WTC11 (cell line): Measurements from ENCODE around the gene CYP11A1. TPM values are rescaled to one million over a fixed set of nuclear protein-coding genes. Genes with fewer than 3 reads are reported as not detected.
A peak's percentile ranks its signal among the peaks of the same experiment; 100 is the strongest.

ENCODE experiments used
- CBFB ChIP-seq: sonication (generic); formaldehyde crosslinking; IDR thresholded peaks from 2 replicates; pipeline ENCODE4 v1.8.1; 2022; ENCODE audit warnings: mild to moderate bottlenecking, low read depth, missing genetic modification reagents
- CREM ChIP-seq: sonication (generic); formaldehyde crosslinking; IDR thresholded peaks from 2 replicates; pipeline ENCODE4 v1.8.1; 2022; ENCODE audit warnings: mild to moderate bottlenecking, missing genetic modification reagents, moderate library complexity
- ESRRA ChIP-seq: sonication (generic); formaldehyde crosslinking; IDR thresholded peaks from 2 replicates; pipeline ENCODE4 v1.8.1; 2022; ENCODE audit warnings: mild to moderate bottlenecking, missing genetic modification reagents, borderline replicate concordance
- FOXK1 ChIP-seq: sonication (generic); formaldehyde crosslinking; IDR thresholded peaks from 2 replicates; pipeline ENCODE4 v1.8.0; 2022; ENCODE audit warnings: mild to moderate bottlenecking, moderate library complexity, missing genetic modification reagents
- FOXP1 ChIP-seq: sonication (generic); formaldehyde crosslinking; IDR thresholded peaks from 2 replicates; pipeline ENCODE4 v1.8.0; 2022; ENCODE audit warnings: missing genetic modification reagents, mild to moderate bottlenecking, moderate library complexity, borderline replicate concordance
- KAT7 ChIP-seq: sonication (generic); formaldehyde crosslinking; IDR thresholded peaks from 2 replicates; pipeline ENCODE4 v1.8.1; 2023; ENCODE audit warnings: missing genetic modification reagents, mild to moderate bottlenecking, borderline replicate concordance
- NR2C2 ChIP-seq: sonication (generic); formaldehyde crosslinking; IDR thresholded peaks from 2 replicates; pipeline ENCODE4 v1.8.0; 2022; ENCODE audit warnings: mild to moderate bottlenecking, missing genetic modification reagents
- PRRX2 ChIP-seq: fragments of 250-450 bp; sonication (Bioruptor Pico); IDR thresholded peaks from 2 replicates; pipeline ENCODE4 v1.8.0; 2021; ENCODE audit warnings: mild to moderate bottlenecking
- SP1 ChIP-seq: sonication (generic); formaldehyde crosslinking; conservative IDR thresholded peaks from 2 replicates; pipeline ENCODE4 v1.8.1; 2022; ENCODE audit warnings: missing genetic modification reagents
- TCF7 ChIP-seq: sonication (generic); formaldehyde crosslinking; IDR thresholded peaks from 2 replicates; pipeline ENCODE4 v1.8.0; 2022; ENCODE audit warnings: mild to moderate bottlenecking, low read depth, missing genetic modification reagents, moderate library complexity
- TEAD1 ChIP-seq: sonication (generic); formaldehyde crosslinking; IDR thresholded peaks from 2 replicates; pipeline ENCODE4 v1.8.0; 2022; ENCODE audit warnings: mild to moderate bottlenecking, missing genetic modification reagents
- ZNF263 ChIP-seq: sonication (generic); formaldehyde crosslinking; IDR thresholded peaks from 2 replicates; pipeline ENCODE4 v1.8.1; 2022; ENCODE audit warnings: low read depth, mild to moderate bottlenecking, moderate library complexity, missing genetic modification reagents
- ZNF396 ChIP-seq: fragments of 250-450 bp; sonication (Bioruptor Pico); IDR thresholded peaks from 2 replicates; pipeline ENCODE4 v1.8.0; 2021; ENCODE audit warnings: mild to moderate bottlenecking, moderate library complexity, borderline replicate concordance
- total RNA-seq: library from RNA; stranded (reverse); gene quantifications from 3 replicates; pipeline ENCODE4 v1.2.3, GENCODE V29; 2021
- TF ChIP-seq, protein P1 (sequence below): sonication (generic); formaldehyde crosslinking; IDR thresholded peaks from 2 replicates; pipeline ENCODE4 v1.8.1; 2022; ENCODE audit warnings: missing genetic modification reagents, borderline replicate concordance
- TF ChIP-seq, protein P2 (sequence below): sonication (generic); formaldehyde crosslinking; conservative IDR thresholded peaks from 2 replicates; pipeline ENCODE4 v1.8.1; 2023; ENCODE audit warnings: mild to moderate bottlenecking, low read depth, missing genetic modification reagents, moderate library complexity
- TF ChIP-seq, protein P3 (sequence below): sonication (generic); formaldehyde crosslinking; IDR thresholded peaks from 2 replicates; pipeline ENCODE4 v1.8.1; 2022; ENCODE audit warnings: low read depth, missing genetic modification reagents, borderline replicate concordance
- TF ChIP-seq, protein P4 (sequence below): sonication (generic); formaldehyde crosslinking; IDR thresholded peaks from 2 replicates; pipeline ENCODE4 v1.8.0; 2022; ENCODE audit warnings: missing genetic modification reagents
- TF ChIP-seq, protein P5 (sequence below): sonication (generic); formaldehyde crosslinking; IDR thresholded peaks from 2 replicates; pipeline ENCODE4 v1.8.1; 2023; ENCODE audit warnings: mild to moderate bottlenecking, missing genetic modification reagents
- TF ChIP-seq, protein P6 (sequence below): sonication (generic); formaldehyde crosslinking; IDR thresholded peaks from 2 replicates; pipeline ENCODE4 v1.8.0; 2023; ENCODE audit warnings: missing genetic modification reagents, mild to moderate bottlenecking, borderline replicate concordance
- TF ChIP-seq, protein P7 (sequence below): fragments of 250-450 bp; sonication (Bioruptor Pico); IDR thresholded peaks from 2 replicates; pipeline ENCODE4 v1.8.0; 2021; ENCODE audit warnings: mild to moderate bottlenecking

CYP11A1 gene
- total RNA-seq, 1 experiment from 2014 or later, result 3.4 TPM

DNA sequence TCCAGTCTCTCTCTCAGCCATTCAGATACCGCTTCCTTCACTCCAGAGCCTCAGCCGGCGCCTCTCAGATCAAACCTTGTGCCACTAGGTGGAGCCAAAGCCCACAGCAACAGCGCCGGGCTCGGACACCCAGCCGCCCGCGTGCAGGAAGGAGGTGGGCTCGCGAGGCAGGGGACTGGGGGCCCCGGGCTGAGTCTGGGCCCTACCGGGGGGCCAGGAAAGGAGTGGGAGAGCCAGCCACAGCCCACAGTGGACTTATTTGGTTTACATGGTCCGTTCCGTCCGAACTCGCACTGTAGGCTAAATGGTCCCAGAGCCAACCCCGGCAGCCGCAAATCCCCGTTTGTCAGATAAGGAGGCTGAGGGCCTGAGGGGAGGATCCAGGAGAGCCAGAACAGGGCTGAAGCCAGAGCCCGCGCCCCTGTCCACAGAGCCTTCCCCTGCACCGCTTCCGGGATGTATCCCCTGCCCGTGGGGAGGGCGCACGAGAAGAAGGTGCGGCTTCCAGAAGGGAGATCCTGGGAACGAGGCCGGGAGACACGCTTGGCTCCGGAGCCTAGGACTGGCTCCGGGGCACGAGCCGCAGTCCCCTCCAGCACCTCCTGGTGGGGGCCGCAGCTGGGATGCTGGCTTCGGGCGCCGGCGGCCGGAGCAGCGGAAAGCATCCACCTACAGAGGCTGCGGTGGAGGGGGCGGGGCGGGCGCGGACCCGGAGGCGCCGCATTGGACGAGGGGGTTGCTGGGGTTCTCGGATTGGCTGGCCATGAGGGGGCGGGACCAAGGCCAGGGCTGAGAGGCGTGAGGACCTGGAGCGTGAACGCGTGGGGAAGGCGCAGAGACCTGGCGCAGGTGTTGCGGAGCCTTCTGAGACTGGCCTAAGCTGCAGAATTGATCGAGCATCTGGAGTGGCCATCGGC is 6.5 kb upstream of the CYP11A1 start (continued):
- TF ChIP-seq, protein P1, sequence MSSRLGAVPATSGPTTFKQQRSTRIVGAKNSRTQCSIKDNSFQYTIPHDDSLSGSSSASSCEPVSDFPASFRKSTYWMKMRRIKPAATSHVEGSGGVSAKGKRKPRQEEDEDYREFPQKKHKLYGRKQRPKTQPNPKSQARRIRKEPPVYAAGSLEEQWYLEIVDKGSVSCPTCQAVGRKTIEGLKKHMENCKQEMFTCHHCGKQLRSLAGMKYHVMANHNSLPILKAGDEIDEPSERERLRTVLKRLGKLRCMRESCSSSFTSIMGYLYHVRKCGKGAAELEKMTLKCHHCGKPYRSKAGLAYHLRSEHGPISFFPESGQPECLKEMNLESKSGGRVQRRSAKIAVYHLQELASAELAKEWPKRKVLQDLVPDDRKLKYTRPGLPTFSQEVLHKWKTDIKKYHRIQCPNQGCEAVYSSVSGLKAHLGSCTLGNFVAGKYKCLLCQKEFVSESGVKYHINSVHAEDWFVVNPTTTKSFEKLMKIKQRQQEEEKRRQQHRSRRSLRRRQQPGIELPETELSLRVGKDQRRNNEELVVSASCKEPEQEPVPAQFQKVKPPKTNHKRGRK (CRISPR knock-in tag), result no peak
- TF ChIP-seq CBFB (CRISPR knock-in tag) (no peak), FOXP1 (CRISPR knock-in tag) (peak; percentile 44; the same call in 1 of the 2 replicates), TEAD1 (CRISPR knock-in tag) (peak; percentile 29; the same call in 1 of the 2 replicates), TCF7 (CRISPR knock-in tag) (no peak), CREM (CRISPR knock-in tag) (0 out of 2 replicates have a peak, but pooled peaks have one; percentile 9), KAT7 (CRISPR knock-in tag) (no peak), ZNF396 (CRISPR knock-in tag) (no peak), FOXK1 (CRISPR knock-in tag) (peak; percentile 48), NR2C2 (no peak), ESRRA (CRISPR knock-in tag) (no peak), SP1 (peak; percentile 82; the same call in 1 of the 2 replicates), PRRX2 (CRISPR knock-in tag) (no peak), ZNF263 (no peak)
- TF ChIP-seq, protein P2, sequence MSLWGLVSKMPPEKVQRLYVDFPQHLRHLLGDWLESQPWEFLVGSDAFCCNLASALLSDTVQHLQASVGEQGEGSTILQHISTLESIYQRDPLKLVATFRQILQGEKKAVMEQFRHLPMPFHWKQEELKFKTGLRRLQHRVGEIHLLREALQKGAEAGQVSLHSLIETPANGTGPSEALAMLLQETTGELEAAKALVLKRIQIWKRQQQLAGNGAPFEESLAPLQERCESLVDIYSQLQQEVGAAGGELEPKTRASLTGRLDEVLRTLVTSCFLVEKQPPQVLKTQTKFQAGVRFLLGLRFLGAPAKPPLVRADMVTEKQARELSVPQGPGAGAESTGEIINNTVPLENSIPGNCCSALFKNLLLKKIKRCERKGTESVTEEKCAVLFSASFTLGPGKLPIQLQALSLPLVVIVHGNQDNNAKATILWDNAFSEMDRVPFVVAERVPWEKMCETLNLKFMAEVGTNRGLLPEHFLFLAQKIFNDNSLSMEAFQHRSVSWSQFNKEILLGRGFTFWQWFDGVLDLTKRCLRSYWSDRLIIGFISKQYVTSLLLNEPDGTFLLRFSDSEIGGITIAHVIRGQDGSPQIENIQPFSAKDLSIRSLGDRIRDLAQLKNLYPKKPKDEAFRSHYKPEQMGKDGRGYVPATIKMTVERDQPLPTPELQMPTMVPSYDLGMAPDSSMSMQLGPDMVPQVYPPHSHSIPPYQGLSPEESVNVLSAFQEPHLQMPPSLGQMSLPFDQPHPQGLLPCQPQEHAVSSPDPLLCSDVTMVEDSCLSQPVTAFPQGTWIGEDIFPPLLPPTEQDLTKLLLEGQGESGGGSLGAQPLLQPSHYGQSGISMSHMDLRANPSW (CRISPR knock-in tag), result no peak
- TF ChIP-seq, protein P3, sequence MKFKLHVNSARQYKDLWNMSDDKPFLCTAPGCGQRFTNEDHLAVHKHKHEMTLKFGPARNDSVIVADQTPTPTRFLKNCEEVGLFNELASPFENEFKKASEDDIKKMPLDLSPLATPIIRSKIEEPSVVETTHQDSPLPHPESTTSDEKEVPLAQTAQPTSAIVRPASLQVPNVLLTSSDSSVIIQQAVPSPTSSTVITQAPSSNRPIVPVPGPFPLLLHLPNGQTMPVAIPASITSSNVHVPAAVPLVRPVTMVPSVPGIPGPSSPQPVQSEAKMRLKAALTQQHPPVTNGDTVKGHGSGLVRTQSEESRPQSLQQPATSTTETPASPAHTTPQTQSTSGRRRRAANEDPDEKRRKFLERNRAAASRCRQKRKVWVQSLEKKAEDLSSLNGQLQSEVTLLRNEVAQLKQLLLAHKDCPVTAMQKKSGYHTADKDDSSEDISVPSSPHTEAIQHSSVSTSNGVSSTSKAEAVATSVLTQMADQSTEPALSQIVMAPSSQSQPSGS (CRISPR knock-in tag), result no peak
- TF ChIP-seq, protein P4, sequence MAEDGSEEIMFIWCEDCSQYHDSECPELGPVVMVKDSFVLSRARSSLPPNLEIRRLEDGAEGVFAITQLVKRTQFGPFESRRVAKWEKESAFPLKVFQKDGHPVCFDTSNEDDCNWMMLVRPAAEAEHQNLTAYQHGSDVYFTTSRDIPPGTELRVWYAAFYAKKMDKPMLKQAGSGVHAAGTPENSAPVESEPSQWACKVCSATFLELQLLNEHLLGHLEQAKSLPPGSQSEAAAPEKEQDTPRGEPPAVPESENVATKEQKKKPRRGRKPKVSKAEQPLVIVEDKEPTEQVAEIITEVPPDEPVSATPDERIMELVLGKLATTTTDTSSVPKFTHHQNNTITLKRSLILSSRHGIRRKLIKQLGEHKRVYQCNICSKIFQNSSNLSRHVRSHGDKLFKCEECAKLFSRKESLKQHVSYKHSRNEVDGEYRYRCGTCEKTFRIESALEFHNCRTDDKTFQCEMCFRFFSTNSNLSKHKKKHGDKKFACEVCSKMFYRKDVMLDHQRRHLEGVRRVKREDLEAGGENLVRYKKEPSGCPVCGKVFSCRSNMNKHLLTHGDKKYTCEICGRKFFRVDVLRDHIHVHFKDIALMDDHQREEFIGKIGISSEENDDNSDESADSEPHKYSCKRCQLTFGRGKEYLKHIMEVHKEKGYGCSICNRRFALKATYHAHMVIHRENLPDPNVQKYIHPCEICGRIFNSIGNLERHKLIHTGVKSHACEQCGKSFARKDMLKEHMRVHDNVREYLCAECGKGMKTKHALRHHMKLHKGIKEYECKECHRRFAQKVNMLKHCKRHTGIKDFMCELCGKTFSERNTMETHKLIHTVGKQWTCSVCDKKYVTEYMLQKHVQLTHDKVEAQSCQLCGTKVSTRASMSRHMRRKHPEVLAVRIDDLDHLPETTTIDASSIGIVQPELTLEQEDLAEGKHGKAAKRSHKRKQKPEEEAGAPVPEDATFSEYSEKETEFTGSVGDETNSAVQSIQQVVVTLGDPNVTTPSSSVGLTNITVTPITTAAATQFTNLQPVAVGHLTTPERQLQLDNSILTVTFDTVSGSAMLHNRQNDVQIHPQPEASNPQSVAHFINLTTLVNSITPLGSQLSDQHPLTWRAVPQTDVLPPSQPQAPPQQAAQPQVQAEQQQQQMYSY (CRISPR knock-in tag), result no peak
- TF ChIP-seq, protein P5, sequence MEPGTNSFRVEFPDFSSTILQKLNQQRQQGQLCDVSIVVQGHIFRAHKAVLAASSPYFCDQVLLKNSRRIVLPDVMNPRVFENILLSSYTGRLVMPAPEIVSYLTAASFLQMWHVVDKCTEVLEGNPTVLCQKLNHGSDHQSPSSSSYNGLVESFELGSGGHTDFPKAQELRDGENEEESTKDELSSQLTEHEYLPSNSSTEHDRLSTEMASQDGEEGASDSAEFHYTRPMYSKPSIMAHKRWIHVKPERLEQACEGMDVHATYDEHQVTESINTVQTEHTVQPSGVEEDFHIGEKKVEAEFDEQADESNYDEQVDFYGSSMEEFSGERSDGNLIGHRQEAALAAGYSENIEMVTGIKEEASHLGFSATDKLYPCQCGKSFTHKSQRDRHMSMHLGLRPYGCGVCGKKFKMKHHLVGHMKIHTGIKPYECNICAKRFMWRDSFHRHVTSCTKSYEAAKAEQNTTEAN (CRISPR knock-in tag), result no peak; the same call in 1 of the 2 replicates
- TF ChIP-seq, protein P6, sequence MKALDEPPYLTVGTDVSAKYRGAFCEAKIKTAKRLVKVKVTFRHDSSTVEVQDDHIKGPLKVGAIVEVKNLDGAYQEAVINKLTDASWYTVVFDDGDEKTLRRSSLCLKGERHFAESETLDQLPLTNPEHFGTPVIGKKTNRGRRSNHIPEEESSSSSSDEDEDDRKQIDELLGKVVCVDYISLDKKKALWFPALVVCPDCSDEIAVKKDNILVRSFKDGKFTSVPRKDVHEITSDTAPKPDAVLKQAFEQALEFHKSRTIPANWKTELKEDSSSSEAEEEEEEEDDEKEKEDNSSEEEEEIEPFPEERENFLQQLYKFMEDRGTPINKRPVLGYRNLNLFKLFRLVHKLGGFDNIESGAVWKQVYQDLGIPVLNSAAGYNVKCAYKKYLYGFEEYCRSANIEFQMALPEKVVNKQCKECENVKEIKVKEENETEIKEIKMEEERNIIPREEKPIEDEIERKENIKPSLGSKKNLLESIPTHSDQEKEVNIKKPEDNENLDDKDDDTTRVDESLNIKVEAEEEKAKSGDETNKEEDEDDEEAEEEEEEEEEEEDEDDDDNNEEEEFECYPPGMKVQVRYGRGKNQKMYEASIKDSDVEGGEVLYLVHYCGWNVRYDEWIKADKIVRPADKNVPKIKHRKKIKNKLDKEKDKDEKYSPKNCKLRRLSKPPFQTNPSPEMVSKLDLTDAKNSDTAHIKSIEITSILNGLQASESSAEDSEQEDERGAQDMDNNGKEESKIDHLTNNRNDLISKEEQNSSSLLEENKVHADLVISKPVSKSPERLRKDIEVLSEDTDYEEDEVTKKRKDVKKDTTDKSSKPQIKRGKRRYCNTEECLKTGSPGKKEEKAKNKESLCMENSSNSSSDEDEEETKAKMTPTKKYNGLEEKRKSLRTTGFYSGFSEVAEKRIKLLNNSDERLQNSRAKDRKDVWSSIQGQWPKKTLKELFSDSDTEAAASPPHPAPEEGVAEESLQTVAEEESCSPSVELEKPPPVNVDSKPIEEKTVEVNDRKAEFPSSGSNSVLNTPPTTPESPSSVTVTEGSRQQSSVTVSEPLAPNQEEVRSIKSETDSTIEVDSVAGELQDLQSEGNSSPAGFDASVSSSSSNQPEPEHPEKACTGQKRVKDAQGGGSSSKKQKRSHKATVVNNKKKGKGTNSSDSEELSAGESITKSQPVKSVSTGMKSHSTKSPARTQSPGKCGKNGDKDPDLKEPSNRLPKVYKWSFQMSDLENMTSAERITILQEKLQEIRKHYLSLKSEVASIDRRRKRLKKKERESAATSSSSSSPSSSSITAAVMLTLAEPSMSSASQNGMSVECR (CRISPR knock-in tag), result 0 out of 2 replicates have a peak, but pooled peaks have one; percentile 11
- TF ChIP-seq, protein P7, sequence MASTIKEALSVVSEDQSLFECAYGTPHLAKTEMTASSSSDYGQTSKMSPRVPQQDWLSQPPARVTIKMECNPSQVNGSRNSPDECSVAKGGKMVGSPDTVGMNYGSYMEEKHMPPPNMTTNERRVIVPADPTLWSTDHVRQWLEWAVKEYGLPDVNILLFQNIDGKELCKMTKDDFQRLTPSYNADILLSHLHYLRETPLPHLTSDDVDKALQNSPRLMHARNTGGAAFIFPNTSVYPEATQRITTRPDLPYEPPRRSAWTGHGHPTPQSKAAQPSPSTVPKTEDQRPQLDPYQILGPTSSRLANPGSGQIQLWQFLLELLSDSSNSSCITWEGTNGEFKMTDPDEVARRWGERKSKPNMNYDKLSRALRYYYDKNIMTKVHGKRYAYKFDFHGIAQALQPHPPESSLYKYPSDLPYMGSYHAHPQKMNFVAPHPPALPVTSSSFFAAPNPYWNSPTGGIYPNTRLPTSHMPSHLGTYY, result no peak
